ENCODE data around the gene SLC16A7. TPM values are rescaled to one million over a fixed set of nuclear protein-coding genes. Genes with fewer than 3 reads are reported as not detected.
A peak's percentile ranks its signal among the peaks of the same experiment; 100 is the strongest.

The SLC16A7 gene
- total RNA-seq, 1 donor from 2014 or later, result 10.0 TPM

DNA sequence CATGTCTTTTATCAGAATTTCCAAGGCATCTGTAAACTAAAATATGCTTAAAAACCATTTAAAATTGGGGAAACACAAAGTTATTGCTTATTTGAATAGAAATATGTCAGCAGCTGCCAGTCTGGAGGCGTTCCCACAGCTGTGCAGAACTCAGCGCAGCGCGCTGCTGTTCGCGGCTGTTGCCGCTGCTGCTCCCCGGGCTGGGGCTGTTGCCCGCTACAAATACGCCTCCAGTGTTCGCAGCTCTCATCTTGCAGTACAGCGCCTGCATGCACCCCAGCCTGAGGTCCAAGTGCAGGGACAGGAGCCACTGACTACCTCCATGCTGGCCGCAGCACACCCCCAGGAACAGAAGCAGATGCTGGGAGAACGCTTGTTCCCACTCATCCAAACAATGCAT is 216.2 kb downstream of the SLC16A7 start:
- FAIRE-seq, result no peak
- TF ChIP-seq, protein P1, sequence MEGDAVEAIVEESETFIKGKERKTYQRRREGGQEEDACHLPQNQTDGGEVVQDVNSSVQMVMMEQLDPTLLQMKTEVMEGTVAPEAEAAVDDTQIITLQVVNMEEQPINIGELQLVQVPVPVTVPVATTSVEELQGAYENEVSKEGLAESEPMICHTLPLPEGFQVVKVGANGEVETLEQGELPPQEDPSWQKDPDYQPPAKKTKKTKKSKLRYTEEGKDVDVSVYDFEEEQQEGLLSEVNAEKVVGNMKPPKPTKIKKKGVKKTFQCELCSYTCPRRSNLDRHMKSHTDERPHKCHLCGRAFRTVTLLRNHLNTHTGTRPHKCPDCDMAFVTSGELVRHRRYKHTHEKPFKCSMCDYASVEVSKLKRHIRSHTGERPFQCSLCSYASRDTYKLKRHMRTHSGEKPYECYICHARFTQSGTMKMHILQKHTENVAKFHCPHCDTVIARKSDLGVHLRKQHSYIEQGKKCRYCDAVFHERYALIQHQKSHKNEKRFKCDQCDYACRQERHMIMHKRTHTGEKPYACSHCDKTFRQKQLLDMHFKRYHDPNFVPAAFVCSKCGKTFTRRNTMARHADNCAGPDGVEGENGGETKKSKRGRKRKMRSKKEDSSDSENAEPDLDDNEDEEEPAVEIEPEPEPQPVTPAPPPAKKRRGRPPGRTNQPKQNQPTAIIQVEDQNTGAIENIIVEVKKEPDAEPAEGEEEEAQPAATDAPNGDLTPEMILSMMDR (IDR thresholded peaks at IDR 0.05; ENCODE audit: insufficient read depth, low read length, severe bottlenecking), result no peak
- Histone ChIP-seq H3K27me3 (ENCODE audit: control insufficient read depth, insufficient read depth, low read length) (no peaks in the 10 kb centered on the region), H3K36me3 (ENCODE audit: control insufficient read depth, insufficient read depth, low read length) (no peaks in the 10 kb centered on the region), H3K4me3 (ENCODE audit: low read depth, low read length) (no peak overlapping the region)
- DNase-seq (ENCODE audit: low read depth), result no peak

DNA sequence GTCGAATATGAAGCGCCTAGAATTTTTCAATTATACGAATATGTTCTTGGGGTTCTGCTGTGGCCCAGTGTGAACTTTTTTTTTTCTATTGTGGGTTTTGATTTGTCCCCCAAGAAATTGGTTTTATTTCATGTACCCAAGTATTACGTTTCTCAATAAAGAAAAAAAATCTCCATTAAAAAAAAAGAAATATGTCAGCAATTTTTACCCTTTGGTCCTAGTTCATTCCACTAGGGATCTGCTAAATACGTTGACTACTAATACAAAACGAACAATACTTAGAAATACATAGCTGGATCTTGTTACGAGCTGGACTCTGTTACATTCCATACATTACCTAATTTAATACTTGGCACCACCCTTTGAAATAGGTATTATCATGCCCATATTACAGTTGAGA is 216.9 kb downstream of the SLC16A7 start:
- H3K27me3 ChIP-seq (ENCODE audit: control insufficient read depth, insufficient read depth, low read length), result no peaks in the 10 kb centered on the region

DNA sequence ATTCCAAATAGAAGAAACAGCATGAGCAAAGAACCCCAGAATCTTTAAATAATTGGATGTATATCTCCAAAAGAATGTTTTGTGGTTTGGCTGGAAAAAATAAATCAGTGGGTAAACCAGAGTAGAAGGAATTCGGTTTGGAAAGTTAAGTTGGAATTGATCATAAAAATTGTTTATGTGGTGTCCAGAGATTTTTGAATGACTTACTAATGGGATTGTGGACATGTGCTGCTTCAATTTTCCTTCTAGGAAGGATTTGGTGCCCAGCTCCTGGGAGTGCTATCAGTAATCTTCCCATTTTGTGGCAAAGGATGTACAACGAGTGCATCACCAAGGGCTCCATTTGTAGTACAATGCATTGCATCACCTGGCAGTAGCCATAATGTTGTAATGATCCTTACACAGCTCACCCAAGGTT is 224.8 kb downstream of the SLC16A7 start:
- DNase-seq (ENCODE audit: low read depth) (no peak), FAIRE-seq (no peak)
- Histone ChIP-seq H3K27me3 (ENCODE audit: control insufficient read depth, insufficient read depth, low read length) (no peaks in the 10 kb centered on the region), H3K4me3 (ENCODE audit: low read depth, low read length) (no peak overlapping the region), H3K36me3 (ENCODE audit: control insufficient read depth, insufficient read depth, low read length) (no peaks in the 10 kb centered on the region)
- TF ChIP-seq, protein P1 (IDR thresholded peaks at IDR 0.05; ENCODE audit: insufficient read depth, low read length, severe bottlenecking), result no peak

More for the DNA sequence above, 216.9 kb downstream of the SLC16A7 start:
- DNase-seq (ENCODE audit: low read depth) (no peak), FAIRE-seq (no peak)
- H3K4me3 ChIP-seq (ENCODE audit: low read depth, low read length), result no peak overlapping the region
- no peaks in the 10 kb centered on the region for H3K36me3 ChIP-seq (ENCODE audit: control insufficient read depth, insufficient read depth, low read length)
- TF ChIP-seq, protein P1 (IDR thresholded peaks at IDR 0.05; ENCODE audit: insufficient read depth, low read length, severe bottlenecking), result no peak

DNA sequence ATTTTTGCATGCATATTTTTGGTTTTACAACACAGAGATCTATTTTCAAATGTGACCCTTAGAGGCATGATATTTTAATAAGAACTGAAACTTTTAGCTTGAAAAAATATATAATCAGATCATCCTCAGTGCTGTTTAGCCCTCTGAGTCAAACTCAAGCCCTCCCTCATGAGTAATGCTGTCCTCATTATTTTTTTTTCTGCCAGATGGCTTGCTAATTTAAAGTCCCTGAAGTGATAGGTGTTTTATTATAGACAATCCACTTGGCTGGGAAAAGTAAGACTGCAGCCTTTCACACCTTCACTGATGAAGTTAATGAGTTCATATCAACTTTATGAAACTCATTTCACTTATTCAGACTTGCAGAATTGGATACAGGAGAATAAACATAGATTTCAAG is 227.7 kb downstream of the SLC16A7 start:
- FAIRE-seq (no peak), DNase-seq (ENCODE audit: low read depth) (peak; percentile 19)
- TF ChIP-seq, protein P1 (IDR thresholded peaks at IDR 0.05; ENCODE audit: insufficient read depth, low read length, severe bottlenecking), result no peak
- H3K27me3 ChIP-seq (ENCODE audit: control insufficient read depth, insufficient read depth, low read length), result no peaks in the 10 kb centered on the region
- no peaks in the 10 kb centered on the region for H3K36me3 ChIP-seq (ENCODE audit: control insufficient read depth, insufficient read depth, low read length)
- no peak overlapping the region for H3K4me3 ChIP-seq (ENCODE audit: low read depth, low read length)

DNA sequence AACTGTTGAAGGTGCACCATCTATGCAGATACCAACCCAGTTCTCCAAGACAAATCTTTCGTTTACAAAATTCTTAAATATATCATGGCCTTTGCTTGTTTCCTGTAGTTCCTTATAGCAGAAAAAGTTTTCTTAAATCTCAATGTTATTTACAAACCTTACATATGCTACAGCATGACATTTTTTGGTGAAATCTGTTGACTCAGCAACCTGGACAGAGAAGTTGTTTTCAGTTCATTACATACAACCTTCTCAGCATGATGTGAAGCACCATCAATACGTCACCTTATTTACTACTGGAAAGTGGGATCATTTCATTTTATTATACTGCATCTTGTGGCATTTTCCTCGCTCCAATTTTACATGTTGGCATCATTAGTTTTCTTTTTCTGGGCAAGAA is 231.9 kb downstream of the SLC16A7 start:
- Histone ChIP-seq H3K27me3 (ENCODE audit: control insufficient read depth, insufficient read depth, low read length) (no peaks in the 10 kb centered on the region), H3K4me3 (ENCODE audit: low read depth, low read length) (no peak overlapping the region), H3K36me3 (ENCODE audit: control insufficient read depth, insufficient read depth, low read length) (no peaks in the 10 kb centered on the region)
- no peak for DNase-seq (ENCODE audit: low read depth)
- TF ChIP-seq, protein P1 (IDR thresholded peaks at IDR 0.05; ENCODE audit: insufficient read depth, low read length, severe bottlenecking), result no peak
- no peak for FAIRE-seq

DNA sequence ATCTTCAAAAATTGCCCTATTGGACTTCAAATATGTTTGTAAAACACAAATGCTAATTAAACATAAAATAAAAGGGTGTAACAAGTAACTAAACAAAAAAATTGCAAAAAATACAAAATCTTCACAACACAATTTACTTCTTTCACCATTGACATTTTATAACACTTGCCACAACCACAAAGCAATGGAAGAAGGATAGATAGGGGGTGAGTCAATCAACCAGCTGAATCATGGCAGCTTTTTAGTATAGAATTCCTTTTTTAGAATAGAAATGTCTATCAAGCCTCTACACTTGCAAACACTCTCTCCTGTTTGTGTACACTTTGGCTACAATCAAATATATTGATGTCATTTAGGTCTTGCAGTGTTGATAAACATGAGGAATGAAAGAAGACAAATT is 232.7 kb downstream of the SLC16A7 start:
- FAIRE-seq, result no peak

More for the DNA sequence above, 232.7 kb downstream of the SLC16A7 start:
- no peak for DNase-seq (ENCODE audit: low read depth)
- TF ChIP-seq, protein P1 (IDR thresholded peaks at IDR 0.05; ENCODE audit: insufficient read depth, low read length, severe bottlenecking), result no peak
- Histone ChIP-seq H3K27me3 (ENCODE audit: control insufficient read depth, insufficient read depth, low read length) (no peaks in the 10 kb centered on the region), H3K4me3 (ENCODE audit: low read depth, low read length) (no peak overlapping the region), H3K36me3 (ENCODE audit: control insufficient read depth, insufficient read depth, low read length) (no peaks in the 10 kb centered on the region)

Measured in bronchial epithelial cell (primary cell).